Measurements from ENCODE around the gene OARD1. TPM values are rescaled to one million over a fixed set of nuclear protein-coding genes. Genes with fewer than 3 reads are reported as not detected.
A peak's percentile ranks its signal among the peaks of the same experiment; 100 is the strongest.

Gene OARD1
- total and polyA plus RNA-seq, 12 donors: 13.7 to 31.2 (median 17.0) TPM

DNA sequence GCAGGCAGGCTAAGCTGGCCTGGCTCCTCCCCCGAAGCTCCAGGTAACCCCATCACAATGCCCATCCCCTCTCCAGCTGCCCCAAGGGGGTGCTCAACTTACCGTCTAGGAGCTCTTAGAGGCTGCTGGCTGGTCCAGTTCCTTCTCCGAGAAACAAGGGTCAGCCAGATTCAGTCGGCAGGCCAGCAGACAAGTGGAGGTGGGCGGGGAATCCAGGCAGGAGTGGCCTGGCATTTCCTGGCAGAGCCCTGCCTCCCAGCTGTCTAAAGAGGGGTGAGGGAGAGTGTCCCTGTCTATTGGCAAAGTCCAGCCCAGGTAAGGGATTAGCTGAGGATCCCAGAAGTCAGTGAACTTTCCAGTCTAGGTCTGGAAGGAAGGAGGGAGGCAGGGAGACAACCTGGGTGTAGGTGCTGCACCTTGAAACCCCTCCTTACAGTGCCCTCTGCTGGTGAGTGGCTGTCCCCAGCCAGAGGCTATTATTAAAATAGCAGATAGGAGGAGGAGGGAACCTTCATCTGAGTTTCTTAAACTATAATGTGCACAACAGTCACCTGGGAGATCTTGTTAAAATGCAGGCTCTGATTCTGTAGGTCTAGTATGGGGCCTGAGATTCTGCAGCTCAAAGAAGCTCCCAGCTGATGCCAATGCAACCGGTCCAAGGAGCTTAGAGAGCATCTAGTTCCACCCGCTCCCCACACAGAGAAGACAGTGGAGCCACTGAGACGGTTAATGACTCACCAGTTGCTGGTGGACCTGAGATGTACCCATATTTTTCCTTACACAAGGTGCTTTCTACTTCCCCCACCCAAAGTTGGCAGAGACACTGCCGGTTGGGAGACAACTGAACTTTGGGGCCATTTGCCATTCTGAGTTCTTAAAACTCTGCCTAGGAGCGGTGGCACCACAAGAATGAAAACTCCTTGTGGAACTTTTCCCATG is 32.8 kb downstream of the OARD1 start, which contains the start of gene UNC5CL:
Gene UNC5CL, minus strand, starts transcription at position 162 of the 939 bp plus-strand sequence. CDS start 4,147 bp downstream, outside the sequence.
- intact Hi-C loops (cut with DNase I): no loop called here

DNA sequence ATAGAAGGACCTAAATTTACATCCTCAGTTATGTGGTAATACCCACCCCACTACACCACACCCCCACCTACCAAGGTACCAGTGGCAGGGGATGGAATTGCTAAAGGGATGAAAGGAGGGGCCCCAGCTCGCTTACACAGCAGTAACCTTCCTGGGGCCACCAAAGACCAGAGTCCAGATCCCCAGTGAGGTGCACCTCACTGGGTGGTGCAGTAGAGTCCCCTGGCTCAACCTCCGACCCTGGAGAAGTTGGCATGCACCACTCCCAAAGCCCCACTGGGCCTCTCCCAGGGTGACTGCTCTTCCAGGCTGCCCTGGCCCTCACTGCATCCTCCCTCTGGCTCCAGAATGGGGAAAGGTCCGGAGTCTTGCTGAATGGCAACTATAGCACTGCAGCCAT is 34.0 kb downstream of the OARD1 start:
- TF ChIP-seq, protein P1, sequence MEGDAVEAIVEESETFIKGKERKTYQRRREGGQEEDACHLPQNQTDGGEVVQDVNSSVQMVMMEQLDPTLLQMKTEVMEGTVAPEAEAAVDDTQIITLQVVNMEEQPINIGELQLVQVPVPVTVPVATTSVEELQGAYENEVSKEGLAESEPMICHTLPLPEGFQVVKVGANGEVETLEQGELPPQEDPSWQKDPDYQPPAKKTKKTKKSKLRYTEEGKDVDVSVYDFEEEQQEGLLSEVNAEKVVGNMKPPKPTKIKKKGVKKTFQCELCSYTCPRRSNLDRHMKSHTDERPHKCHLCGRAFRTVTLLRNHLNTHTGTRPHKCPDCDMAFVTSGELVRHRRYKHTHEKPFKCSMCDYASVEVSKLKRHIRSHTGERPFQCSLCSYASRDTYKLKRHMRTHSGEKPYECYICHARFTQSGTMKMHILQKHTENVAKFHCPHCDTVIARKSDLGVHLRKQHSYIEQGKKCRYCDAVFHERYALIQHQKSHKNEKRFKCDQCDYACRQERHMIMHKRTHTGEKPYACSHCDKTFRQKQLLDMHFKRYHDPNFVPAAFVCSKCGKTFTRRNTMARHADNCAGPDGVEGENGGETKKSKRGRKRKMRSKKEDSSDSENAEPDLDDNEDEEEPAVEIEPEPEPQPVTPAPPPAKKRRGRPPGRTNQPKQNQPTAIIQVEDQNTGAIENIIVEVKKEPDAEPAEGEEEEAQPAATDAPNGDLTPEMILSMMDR (IDR thresholded peaks at IDR 0.05): no peak
- DNase-seq: no peak
- Histone ChIP-seq H3K27me3 (no peaks in the 10 kb centered on the region), H3K27ac (no peak overlapping the region), H3K4me1 (no peaks in the 10 kb centered on the region), H3K36me3 (no peaks in the 10 kb centered on the region), H3K9me3 (no peaks in the 10 kb centered on the region), H3K4me3 (no peak overlapping the region)
- intact Hi-C loops (cut with DNase I): no loop called here
- WGBS, 2 donors: 96% methylated on average over 3 of the region's 3 CpGs
- ATAC-seq: peak in 1 of 8 donors; percentile 8

More for the DNA sequence above, 32.8 kb downstream of the OARD1 start, which contains the start of gene UNC5CL:
- H3K9me3 ChIP-seq: no peaks in the 10 kb centered on the region
- H3K36me3 ChIP-seq: no peaks in the 10 kb centered on the region
- TF ChIP-seq, protein P1 (IDR thresholded peaks at IDR 0.05): peak; percentile 25 to 72 (median 64)
- H3K27me3 ChIP-seq: no peaks in the 10 kb centered on the region
- H3K27ac ChIP-seq: no peak within 1 kb of the TSS
- DNase-seq: no peak
- WGBS, 2 donors: 66 to 67% methylated on average over 10 of the region's 10 CpGs
- H3K4me1 ChIP-seq: no peaks in the 10 kb centered on the region
- no peak within 1 kb of the TSS for H3K4me3 ChIP-seq
- peak in 7 of 8 donors; percentile 36 to 64 (median 55) for ATAC-seq

DNA sequence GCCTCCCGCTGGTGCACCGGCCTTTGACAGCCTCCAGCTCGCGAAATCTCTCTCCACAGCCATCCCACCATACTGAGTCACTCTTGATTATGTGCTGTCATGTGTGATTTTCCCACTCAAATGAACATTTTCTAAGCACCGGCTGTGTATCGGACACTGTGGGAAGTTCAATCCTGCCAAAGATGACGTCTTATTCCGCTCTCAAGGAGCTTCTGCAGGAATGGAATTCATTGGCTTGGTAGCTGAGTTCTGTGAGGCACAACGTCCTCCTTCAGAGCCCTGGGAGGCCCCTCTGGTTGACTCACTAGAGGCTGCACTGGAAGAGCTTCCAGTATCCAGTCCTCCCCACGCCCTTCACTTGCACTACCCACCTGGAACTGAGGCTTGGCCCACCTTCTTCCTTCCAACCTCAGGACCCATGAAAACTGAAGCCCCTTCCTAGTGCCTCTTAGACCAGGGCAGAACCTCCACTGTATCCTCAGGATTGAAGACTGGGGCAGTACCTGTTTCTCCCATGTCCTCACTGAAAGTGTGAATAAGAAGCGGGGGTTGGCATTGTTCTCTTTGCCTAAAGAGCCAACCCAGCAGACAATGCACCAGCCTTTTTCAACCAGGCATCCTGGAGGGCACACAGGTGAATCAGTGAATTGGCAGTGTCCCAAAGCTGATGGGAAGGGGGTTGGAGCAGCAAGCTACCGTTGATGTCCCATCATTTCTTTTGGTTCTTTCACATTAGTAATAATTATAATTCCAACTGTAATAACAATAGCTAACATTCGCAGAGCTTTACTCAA is 34.9 kb downstream of the OARD1 start:
- no peaks in the 10 kb centered on the region for H3K27me3 ChIP-seq
- TF ChIP-seq, protein P1 (IDR thresholded peaks at IDR 0.05): no peak
- H3K4me1 ChIP-seq: no peaks in the 10 kb centered on the region
- no peak overlapping the region for H3K27ac ChIP-seq
- H3K4me3 ChIP-seq: no peak overlapping the region
- ATAC-seq: no peak
- no peak for DNase-seq
- no peaks in the 10 kb centered on the region for H3K9me3 ChIP-seq
- WGBS, 2 donors: 79 to 80% methylated on average over 13 of the region's 13 CpGs
- intact Hi-C loops (cut with DNase I): no loop called here
- no peaks in the 10 kb centered on the region for H3K36me3 ChIP-seq

DNA sequence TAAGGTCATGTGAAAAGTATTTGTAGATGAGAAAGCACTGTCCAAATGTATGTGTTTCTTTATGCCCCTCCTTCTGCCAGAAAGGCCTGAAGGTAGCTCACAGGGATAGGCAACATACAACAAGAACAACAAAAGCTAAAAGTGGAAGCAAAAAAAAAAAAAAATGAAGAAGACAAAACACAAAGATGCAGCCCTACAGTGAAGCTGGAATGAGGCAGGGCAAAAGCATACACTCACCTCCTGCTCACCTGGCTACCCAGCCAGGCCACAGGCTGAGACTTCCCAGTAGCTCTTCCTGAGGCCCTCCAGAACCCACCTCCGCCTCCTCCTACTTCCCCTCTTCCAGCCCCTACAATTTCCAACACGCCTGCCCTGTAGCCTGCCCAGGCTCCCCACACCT is 35.6 kb downstream of the OARD1 start:
- no peak for ATAC-seq

More for the DNA sequence above, 35.6 kb downstream of the OARD1 start:
- H3K4me1 ChIP-seq: no peaks in the 10 kb centered on the region
- 81 to 92% methylated on average over 2 of the region's 2 CpGs for WGBS, 2 donors
- no peaks in the 10 kb centered on the region for H3K9me3 ChIP-seq
- intact Hi-C loops (cut with DNase I): no loop called here
- DNase-seq: no peak
- H3K36me3 ChIP-seq: no peaks in the 10 kb centered on the region
- no peak overlapping the region for H3K27ac ChIP-seq
- no peak overlapping the region for H3K4me3 ChIP-seq
- TF ChIP-seq, protein P1 (IDR thresholded peaks at IDR 0.05): no peak
- H3K27me3 ChIP-seq: no peaks in the 10 kb centered on the region

Data from heart right ventricle (tissue), 16 donors.